Fibroblast of skin of right biceps (primary cell): Measurements from ENCODE around the gene GABARAP.

ENCODE experiments used
- DNase-seq: peaks from one replicate; pipeline ENCODE4 v3.0.0-alpha.2; 2013

Gene GABARAP

GRCh38 chr17:7221278-7222092 is 20.8 kb downstream of the GABARAP start:
- no peak for DNase-seq

GRCh38 chr17:7220593-7221277 is 21.5 kb downstream of the GABARAP start:
- DNase-seq = peak; percentile 62

GRCh38 chr17:7219812-7220592 is 22.2 kb downstream of the GABARAP start, which contains the start of the genes ACADVL and DLG4:
Gene ACADVL (plus strand): TSS chr17:7219938. CDS start chr17:7219985, 47 bp downstream.
Gene DLG4 (minus strand): TSS chr17:7219836.
- DNase-seq = peak; percentile 89

- DNase-seq = no peak
Observed at GRCh38 chr17:7219229-7219811, 22.9 kb downstream of the GABARAP start.

GRCh38 chr17:7218758-7219157 is 23.5 kb downstream of the GABARAP start:
- DNase-seq = no peak

- no peak for DNase-seq
Observed at GRCh38 chr17:7218166-7218565, 24.1 kb downstream of the GABARAP start.

- peak; percentile 83 for DNase-seq
Observed at GRCh38 chr17:7217113-7217987, 24.9 kb downstream of the GABARAP start.

GRCh38 chr17:7216242-7217112 is 25.8 kb downstream of the GABARAP start:
- DNase-seq = no peak

- DNase-seq = peak; percentile 57
Observed at GRCh38 chr17:7215652-7216180, 26.5 kb downstream of the GABARAP start.

GRCh38 chr17:7215136-7215638 is 27.1 kb downstream of the GABARAP start:
- DNase-seq = no peak

GRCh38 chr17:7214300-7215135 is 27.7 kb downstream of the GABARAP start:
- DNase-seq = peak; percentile 98

- DNase-seq = peak; percentile 86
Observed at GRCh38 chr17:7213895-7214299, 28.4 kb downstream of the GABARAP start.

GRCh38 chr17:7211491-7212273 is 30.6 kb downstream of the GABARAP start:
- DNase-seq = no peak

- no peak for DNase-seq
Observed at GRCh38 chr17:7208754-7209460, 33.3 kb downstream of the GABARAP start.

- no peak for DNase-seq
Observed at GRCh38 chr17:7208027-7208571, 34.1 kb downstream of the GABARAP start.

GRCh38 chr17:7207120-7208001 is 34.9 kb downstream of the GABARAP start:
- no peak for DNase-seq
